ENCODE results near the gene ARHGAP40. TPM values are rescaled to one million over a fixed set of nuclear protein-coding genes. Genes with fewer than 3 reads are reported as not detected.

The ARHGAP40 gene
- total and polyA plus RNA-seq, 9 of the 15 experiments (the other 6 are each of a cell fraction or from before 2014, with no cell fraction given), result not detected

- 2% methylated on average over 12 of the region's 12 CpGs for WGBS (ENCODE audit: insufficient coverage, low coverage, missing lambda C conversion rate)
- FAIRE-seq, result no peak
- H4K20me1 ChIP-seq (replicated peaks; ENCODE audit: control insufficient read depth, insufficient read depth, low read length), result no peaks in the 10 kb centered on the region
- no peak for DNase-seq (ENCODE audit: extremely low read depth in 1 of 4, low spot score in 3 of 4)
- no peaks in the 10 kb centered on the region for H3K4me1 ChIP-seq (replicated peaks in 1 of 2; ENCODE audit: control insufficient read depth in 2 of 2, insufficient read depth in 2 of 2, low read length in 2 of 2)
- intact Hi-C loops (cut with micrococcal nuclease), result no loop called here
- H3K4me2 ChIP-seq (ENCODE audit: insufficient read depth, low read length), result no peak overlapping the region
- H3K9ac ChIP-seq (ENCODE audit: insufficient read depth in 1 of 2, low read depth in 2 of 2, low read length in 2 of 2), result no peak overlapping the region
- ATAC-seq, result no peak
- POLR2A ChIA-PET, result interaction anchor here (0.6 kb wide), 1 partner anchor 201 kb away, joined by 3 read pairs; no protein-coding TSS in a partner anchor
- no TSS peak for BruUV-seq (replicated peaks)
- no peak overlapping the region for H2AFZ ChIP-seq (ENCODE audit: low read depth, low read length)
- in situ Hi-C loops (cut with MboI), result no loop called here
- H3K36me3 ChIP-seq (ENCODE audit: control insufficient read depth, insufficient read depth, low read length), result no peaks in the 10 kb centered on the region
- H3K79me2 ChIP-seq (ENCODE audit: control insufficient read depth, insufficient read depth, low read length), result no peaks in the 10 kb centered on the region
- H3K4me3 ChIP-seq, result no peak overlapping the region
- H3K9me3 ChIP-seq (replicated peaks; ENCODE audit: control insufficient read depth, insufficient read depth, low read depth, low read length), result no peaks in the 10 kb centered on the region
- CTCF ChIA-PET (ENCODE audit: low intra/inter-chr PET ratio), result no interaction called here
- peaks cover 17 to 36% of the 10 kb centered on the region in 2 experiments for H3K27me3 ChIP-seq (ENCODE audit: control insufficient read depth in 2 of 2, insufficient read depth in 2 of 2, low read length in 2 of 2)
- no peaks in the 10 kb centered on the region for H3K9me1 ChIP-seq (ENCODE audit: control insufficient read depth, insufficient read depth, low read length)
- TF ChIP-seq MLLT1 (IDR thresholded peaks at IDR 0.05), result no peak
- TF ChIP-seq, protein P1, sequence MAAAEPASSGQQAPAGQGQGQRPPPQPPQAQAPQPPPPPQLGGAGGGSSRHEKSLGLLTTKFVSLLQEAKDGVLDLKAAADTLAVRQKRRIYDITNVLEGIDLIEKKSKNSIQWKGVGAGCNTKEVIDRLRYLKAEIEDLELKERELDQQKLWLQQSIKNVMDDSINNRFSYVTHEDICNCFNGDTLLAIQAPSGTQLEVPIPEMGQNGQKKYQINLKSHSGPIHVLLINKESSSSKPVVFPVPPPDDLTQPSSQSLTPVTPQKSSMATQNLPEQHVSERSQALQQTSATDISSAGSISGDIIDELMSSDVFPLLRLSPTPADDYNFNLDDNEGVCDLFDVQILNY (CRISPR knock-in tag; IDR thresholded peaks at IDR 0.05), result no peak
- TF ChIP-seq, protein P2, sequence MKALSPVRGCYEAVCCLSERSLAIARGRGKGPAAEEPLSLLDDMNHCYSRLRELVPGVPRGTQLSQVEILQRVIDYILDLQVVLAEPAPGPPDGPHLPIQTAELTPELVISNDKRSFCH (CRISPR knock-in tag; IDR thresholded peaks at IDR 0.05), result no peak
- TF ChIP-seq, protein P2 (tag; IDR thresholded peaks at IDR 0.05), result no peak
- TF ChIP-seq ZNF408 (CRISPR knock-in tag; IDR thresholded peaks at IDR 0.05; ENCODE audit: low read depth), result no peak
- TF ChIP-seq WHSC1 (IDR thresholded peaks at IDR 0.05; ENCODE audit: low read length), result no peak
- H3K27ac ChIP-seq (ENCODE audit: extremely low read depth, low read depth, low read length), result no peak overlapping the region
Observed at GRCh38 chr20:38607351-38607750, 5.7 kb downstream of the ARHGAP40 start.

Data from K562 (cell line).